Omental fat pad (tissue), 4 donors: ENCODE data around the gene CELF4. TPM values are rescaled to one million over a fixed set of nuclear protein-coding genes. Genes with fewer than 3 reads are reported as not detected.

ENCODE experiments used
- ATAC-seq: fragments of 150-250 bp; one replicate; pipeline ENCODE4 v1.9.1; 2016; ENCODE audit warnings: mild to moderate bottlenecking, moderate library complexity; ENCODE audit not compliant: low FRiP score
- DNase-seq: peaks from one replicate; pipeline ENCODE4 v3.0.0-alpha.2; 2019; ENCODE audit warnings: low spot score
- total RNA-seq, 4 donors: library from RNA; depleted of rRNA; stranded (reverse); fragments of >200 nt; gene quantifications; one replicate each; pipeline ENCODE4 v1.1.0, GENCODE V29; 2016
- TF ChIP-seq, protein P1 (sequence below), 3 donors: fragments of 450-650 bp; IDR thresholded peaks; one replicate each; pipeline ENCODE4 v1.5.1; 2016 to 2017; ENCODE audit warnings: antibody characterized with exemption in 3 of 3, mild to moderate bottlenecking in 3 of 3, moderate library complexity in 2 of 3

The CELF4 gene
- total RNA-seq, 4 donors from 2014 or later = 0.37 to 0.47 TPM; not detected in 2

DNA sequence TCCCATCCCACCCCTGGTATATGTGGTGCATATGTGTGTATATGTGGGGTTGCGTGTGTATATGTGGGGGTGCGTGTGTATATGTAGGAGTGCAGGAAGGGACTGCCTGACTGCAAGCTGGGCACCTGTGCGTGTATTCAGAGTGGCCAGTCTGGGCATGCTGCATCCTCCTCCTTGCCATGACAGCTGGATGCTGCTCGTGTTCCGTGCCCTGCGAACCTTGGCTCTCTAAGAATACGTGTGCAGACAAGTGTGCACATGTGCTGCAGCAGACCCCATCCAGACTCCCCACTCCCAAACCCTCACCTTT, 222.1 kb downstream of the CELF4 start:
- DNase-seq (no peak), ATAC-seq (no peak)
- TF ChIP-seq, protein P1, sequence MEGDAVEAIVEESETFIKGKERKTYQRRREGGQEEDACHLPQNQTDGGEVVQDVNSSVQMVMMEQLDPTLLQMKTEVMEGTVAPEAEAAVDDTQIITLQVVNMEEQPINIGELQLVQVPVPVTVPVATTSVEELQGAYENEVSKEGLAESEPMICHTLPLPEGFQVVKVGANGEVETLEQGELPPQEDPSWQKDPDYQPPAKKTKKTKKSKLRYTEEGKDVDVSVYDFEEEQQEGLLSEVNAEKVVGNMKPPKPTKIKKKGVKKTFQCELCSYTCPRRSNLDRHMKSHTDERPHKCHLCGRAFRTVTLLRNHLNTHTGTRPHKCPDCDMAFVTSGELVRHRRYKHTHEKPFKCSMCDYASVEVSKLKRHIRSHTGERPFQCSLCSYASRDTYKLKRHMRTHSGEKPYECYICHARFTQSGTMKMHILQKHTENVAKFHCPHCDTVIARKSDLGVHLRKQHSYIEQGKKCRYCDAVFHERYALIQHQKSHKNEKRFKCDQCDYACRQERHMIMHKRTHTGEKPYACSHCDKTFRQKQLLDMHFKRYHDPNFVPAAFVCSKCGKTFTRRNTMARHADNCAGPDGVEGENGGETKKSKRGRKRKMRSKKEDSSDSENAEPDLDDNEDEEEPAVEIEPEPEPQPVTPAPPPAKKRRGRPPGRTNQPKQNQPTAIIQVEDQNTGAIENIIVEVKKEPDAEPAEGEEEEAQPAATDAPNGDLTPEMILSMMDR (IDR thresholded peaks at IDR 0.05) = no peak

DNA sequence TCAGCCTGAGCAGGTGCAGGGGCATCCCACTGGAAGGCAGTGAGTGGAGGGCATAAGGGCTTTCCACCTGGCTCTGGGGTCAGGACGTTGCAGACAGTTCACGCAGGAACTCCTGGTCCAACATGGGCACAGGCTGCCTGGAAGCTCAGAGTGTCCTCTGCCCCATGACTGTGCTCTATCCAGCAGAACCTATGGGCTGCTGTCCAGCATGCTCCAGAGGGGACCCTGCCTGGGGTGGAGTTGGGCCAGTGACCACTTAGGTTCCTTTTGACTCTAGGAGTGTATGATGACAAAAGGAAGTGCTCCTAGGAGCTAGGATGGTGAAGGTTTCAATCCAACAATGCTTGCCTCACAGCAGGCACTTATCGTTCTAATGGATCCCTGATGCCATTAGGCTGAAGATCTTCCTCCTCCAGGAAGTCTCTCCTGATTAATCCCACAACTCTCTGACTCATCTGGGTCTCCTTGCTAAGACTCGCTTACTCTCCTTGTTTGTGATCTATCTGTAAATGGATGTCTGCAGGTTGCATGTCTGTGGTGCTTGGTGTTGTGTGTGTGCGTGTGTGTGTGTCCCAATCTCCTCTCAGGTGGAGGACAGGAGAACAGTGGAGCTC, 224.0 kb downstream of the CELF4 start:
- ATAC-seq = no peak
- TF ChIP-seq, protein P1 (IDR thresholded peaks at IDR 0.05) = no peak

DNA sequence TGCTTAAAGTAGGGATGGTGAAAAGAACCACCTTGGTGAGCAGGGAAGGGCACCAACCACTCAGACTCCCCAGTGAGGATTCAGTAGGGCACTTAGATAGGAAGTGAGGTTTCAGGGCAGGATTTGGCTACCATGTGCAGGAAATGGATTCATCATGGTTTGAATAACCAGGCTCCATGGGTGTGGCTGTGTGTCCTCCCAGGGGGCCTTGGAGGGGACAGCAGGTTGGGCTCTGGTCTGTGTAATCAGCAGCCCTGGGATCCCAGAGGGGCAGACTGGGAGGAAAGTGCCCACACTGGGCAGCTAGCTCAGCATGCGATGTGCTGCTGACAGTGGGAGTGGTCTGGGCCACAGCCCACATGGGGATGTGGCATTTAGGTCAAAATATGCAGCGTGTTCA, 224.6 kb downstream of the CELF4 start:
- DNase-seq (no peak), ATAC-seq (no peak)
- TF ChIP-seq, protein P1 (IDR thresholded peaks at IDR 0.05) = no peak

More for the DNA sequence above, 224.0 kb downstream of the CELF4 start:
- DNase-seq = no peak

DNA sequence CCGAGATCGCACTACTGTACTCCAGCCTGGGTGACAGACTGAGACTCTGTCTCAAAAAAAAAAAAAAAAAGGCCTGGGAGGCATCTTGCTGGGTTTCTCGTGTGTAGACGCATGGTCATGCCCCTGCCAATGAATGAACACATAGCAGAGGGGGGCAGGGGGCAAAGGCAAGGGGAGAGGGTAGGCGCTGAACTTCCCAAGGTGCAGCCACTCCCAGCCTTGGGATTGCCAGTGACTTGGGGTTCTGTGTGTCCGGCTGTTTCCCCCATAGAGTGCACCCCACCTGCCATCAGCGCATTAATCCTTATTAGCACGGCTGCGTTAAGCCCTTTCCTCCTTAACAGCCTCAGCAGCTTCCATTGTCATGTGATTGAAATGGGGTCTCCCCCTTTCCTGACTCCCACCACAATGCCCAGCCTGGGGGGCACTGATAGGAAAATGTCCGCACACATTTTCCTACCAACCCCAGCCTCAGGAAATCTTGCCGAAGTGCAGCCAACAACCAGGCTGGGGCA, 225.8 kb downstream of the CELF4 start:
- TF ChIP-seq, protein P1 (IDR thresholded peaks at IDR 0.05) = no peak
- no peak for ATAC-seq
- no peak for DNase-seq

DNA sequence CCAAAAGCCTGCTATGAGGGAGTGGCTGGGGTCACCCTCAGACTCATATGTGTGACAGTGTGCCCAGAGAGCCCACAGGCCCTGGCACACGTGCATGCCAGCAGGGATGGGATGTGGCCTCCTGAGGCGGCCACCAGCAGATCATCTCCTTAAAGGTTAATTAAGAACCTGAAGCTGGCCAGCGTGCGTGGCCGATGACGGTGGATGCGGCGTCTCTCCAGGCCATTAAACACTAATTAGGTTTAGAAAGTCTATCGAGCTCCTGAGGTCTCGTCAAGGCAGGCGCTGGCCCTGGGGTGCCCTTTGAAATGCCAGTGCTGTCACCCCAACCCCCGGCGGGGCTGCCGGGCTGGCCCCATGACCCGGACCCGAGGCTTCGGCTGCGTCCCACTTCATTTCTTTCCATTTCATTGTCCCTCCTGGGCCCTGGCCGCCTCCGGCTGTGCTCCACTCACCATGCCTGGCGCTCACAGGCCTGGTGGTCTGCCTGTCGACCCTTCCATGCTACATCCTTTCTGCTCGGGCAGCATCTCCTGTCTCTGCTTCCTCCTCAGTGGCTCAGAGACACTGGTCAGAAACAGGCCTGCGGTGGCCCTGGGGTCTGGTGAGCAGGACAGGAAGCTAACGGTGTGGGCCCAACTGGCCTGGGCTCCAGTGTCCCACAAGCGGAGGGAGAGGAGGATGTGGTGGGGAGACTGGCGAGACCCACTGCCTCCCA, 228.9 kb downstream of the CELF4 start:
- DNase-seq = no peak
- no peak for ATAC-seq
- TF ChIP-seq, protein P1 (IDR thresholded peaks at IDR 0.05) = no peak

DNA sequence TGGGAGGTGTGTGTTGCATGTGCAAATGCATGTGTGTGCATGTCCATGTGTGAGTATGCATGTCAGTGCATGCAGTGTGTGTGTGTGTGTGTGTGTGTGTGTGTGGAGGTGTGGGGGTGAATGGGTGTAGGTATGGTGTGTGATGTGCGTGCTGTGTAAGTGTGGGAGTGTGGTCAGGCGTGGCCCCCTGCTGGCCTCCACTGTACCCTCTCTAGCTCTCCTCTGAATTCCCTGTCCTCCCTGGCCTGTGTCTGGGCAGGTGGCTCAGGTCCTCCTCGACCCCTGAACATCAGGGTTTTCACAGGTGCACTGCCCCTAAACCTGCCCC, 230.2 kb downstream of the CELF4 start:
- DNase-seq (no peak), ATAC-seq (no peak)
- TF ChIP-seq, protein P1 (IDR thresholded peaks at IDR 0.05) = no peak
